IPS-20b (cell line): ENCODE results near the gene RC3H1.
A peak's percentile ranks its signal among the peaks of the same experiment; 100 is the strongest.

Source experiments
- H3K27ac ChIP-seq: one replicate; pipeline ENCODE4 v1.5.1; 2013; ENCODE audit warnings: low read length
- H3K27me3 ChIP-seq: 2 replicates; pipeline ENCODE4 v1.6.1; 2013; ENCODE audit warnings: mild to moderate bottlenecking, low read length, inconsistent platforms; ENCODE audit not compliant: insufficient read depth
- H3K36me3 ChIP-seq: 2 replicates; pipeline ENCODE4 v1.6.1; 2013; ENCODE audit warnings: low read depth, mild to moderate bottlenecking, inconsistent platforms, low read length, moderate library complexity; ENCODE audit not compliant: insufficient read depth
- H3K4me1 ChIP-seq: 2 replicates; pipeline ENCODE4 v1.6.1; 2013; ENCODE audit warnings: mild to moderate bottlenecking, control low read depth, inconsistent platforms, low read length, moderate library complexity; ENCODE audit not compliant: insufficient read depth
- H3K4me3 ChIP-seq: 2 replicates; pipeline ENCODE4 v1.5.1; 2013; ENCODE audit warnings: mild to moderate bottlenecking, low read length, inconsistent platforms
- H3K9ac ChIP-seq: 2 replicates; pipeline ENCODE4 v1.6.1; 2013; ENCODE audit warnings: low read depth, mild to moderate bottlenecking, inconsistent platforms, low read length, moderate library complexity
- H3K9me3 ChIP-seq: 2 replicates; pipeline ENCODE4 v1.6.1; 2013; ENCODE audit warnings: mild to moderate bottlenecking, low read depth, low read length, inconsistent platforms; ENCODE audit not compliant: insufficient read depth

RC3H1 gene

DNA sequence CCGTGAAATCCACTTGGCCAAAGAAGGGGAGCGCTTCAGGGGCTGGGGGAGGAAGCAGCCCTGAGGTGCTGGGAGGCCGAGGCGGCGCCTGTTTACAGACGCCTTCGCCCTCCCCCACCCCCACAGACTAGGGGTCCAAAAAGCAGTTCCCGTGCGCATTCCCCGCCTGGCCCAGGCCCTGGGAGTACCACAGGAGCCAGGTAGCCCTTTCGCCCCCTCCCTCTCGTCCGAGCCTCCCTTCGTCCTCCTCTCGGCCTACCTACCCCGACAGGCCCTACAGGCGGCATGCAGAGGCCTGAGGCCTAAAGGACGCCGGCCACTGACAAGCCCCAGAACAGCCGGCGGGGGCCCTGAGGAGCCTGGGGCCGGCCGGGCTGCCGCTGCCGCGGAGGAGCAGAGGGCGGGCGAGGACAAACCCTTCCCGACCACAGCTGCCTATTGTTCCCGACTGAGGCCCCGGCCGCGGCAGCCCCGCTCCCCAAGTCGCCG, 522 bp downstream of the RC3H1 start:
- peaks cover 10% of the 10 kb centered on the region; the same call in 1 of the 2 replicates for H3K36me3 ChIP-seq
- H3K27me3 ChIP-seq, result no peaks in the 10 kb centered on the region
- H3K27ac ChIP-seq, result peak overlapping the region; percentile 87
- peaks cover 21% of the 10 kb centered on the region for H3K4me1 ChIP-seq
- no peaks in the 10 kb centered on the region for H3K9me3 ChIP-seq
- peak overlapping the region; percentile 85 for H3K9ac ChIP-seq
- peak overlapping the region; percentile 88 for H3K4me3 ChIP-seq

GRCh38 chr1:174018565-174018964, 3.6 kb downstream of the RC3H1 start:
- peaks cover 10% of the 10 kb centered on the region; the same call in 1 of the 2 replicates for H3K36me3 ChIP-seq
- H3K4me1 ChIP-seq, result peaks cover 21% of the 10 kb centered on the region
- no peak overlapping the region for H3K9ac ChIP-seq
- no peak overlapping the region for H3K27ac ChIP-seq
- H3K4me3 ChIP-seq, result no peak overlapping the region
- H3K9me3 ChIP-seq, result no peaks in the 10 kb centered on the region
- H3K27me3 ChIP-seq, result no peaks in the 10 kb centered on the region

GRCh38 chr1:174017231-174017970, 4.8 kb downstream of the RC3H1 start:
- Histone ChIP-seq H3K27me3 (no peaks in the 10 kb centered on the region), H3K27ac (no peak overlapping the region), H3K9me3 (no peaks in the 10 kb centered on the region), H3K4me1 (peaks cover 12% of the 10 kb centered on the region), H3K36me3 (peaks cover 10% of the 10 kb centered on the region; the same call in 1 of the 2 replicates), H3K9ac (no peak overlapping the region), H3K4me3 (no peak overlapping the region)

GRCh38 chr1:174013864-174014418, 8.2 kb downstream of the RC3H1 start:
- H3K9me3 ChIP-seq, result no peaks in the 10 kb centered on the region
- no peak overlapping the region for H3K9ac ChIP-seq
- H3K27ac ChIP-seq, result no peak overlapping the region
- H3K36me3 ChIP-seq, result no peaks in the 10 kb centered on the region; the same call in 1 of the 2 replicates
- no peaks in the 10 kb centered on the region for H3K4me1 ChIP-seq
- no peak overlapping the region for H3K4me3 ChIP-seq
- H3K27me3 ChIP-seq, result no peaks in the 10 kb centered on the region

- Histone ChIP-seq H3K36me3 (no peaks in the 10 kb centered on the region; the same call in 1 of the 2 replicates), H3K9ac (no peak overlapping the region), H3K9me3 (no peaks in the 10 kb centered on the region), H3K4me1 (no peaks in the 10 kb centered on the region), H3K4me3 (no peak overlapping the region), H3K27ac (no peak overlapping the region), H3K27me3 (no peaks in the 10 kb centered on the region)
Observed at GRCh38 chr1:174008979-174009378, 13.2 kb downstream of the RC3H1 start.

DNA sequence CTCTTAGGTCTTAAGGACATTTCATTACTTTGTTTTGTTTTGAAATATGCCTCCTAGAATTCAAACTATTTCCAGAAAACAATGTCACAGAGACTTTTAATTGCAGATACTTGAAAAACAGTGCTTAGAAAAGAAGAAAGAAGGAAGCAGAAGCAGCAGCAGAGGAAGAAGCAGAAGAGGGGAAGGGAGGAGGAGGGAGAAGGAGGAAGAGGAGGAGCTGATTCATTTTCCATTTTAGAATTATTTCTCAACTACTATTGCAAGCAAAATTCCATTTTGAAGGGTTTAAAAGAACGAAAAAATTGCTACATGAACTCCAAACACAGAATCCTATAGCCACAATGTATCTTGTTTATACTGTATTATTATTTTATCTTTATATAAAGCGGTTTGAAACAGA, 13.9 kb downstream of the RC3H1 start:
- H3K27ac ChIP-seq, result no peak overlapping the region
- no peaks in the 10 kb centered on the region for H3K4me1 ChIP-seq
- no peak overlapping the region for H3K4me3 ChIP-seq
- H3K9me3 ChIP-seq, result no peaks in the 10 kb centered on the region
- H3K9ac ChIP-seq, result no peak overlapping the region
- H3K27me3 ChIP-seq, result no peaks in the 10 kb centered on the region
- H3K36me3 ChIP-seq, result no peaks in the 10 kb centered on the region; the same call in 1 of the 2 replicates

- Histone ChIP-seq H3K36me3 (no peaks in the 10 kb centered on the region; the same call in 1 of the 2 replicates), H3K4me1 (no peaks in the 10 kb centered on the region), H3K9ac (no peak overlapping the region), H3K9me3 (no peaks in the 10 kb centered on the region), H3K4me3 (no peak overlapping the region), H3K27me3 (no peaks in the 10 kb centered on the region), H3K27ac (no peak overlapping the region)
Observed at GRCh38 chr1:174007851-174008250, 14.3 kb downstream of the RC3H1 start.

- no peaks in the 10 kb centered on the region for H3K9me3 ChIP-seq
- H3K27me3 ChIP-seq, result no peaks in the 10 kb centered on the region
- no peak overlapping the region for H3K27ac ChIP-seq
- no peak overlapping the region for H3K4me3 ChIP-seq
- peaks cover 7% of the 10 kb centered on the region; the same call in 1 of the 2 replicates for H3K4me1 ChIP-seq
- no peaks in the 10 kb centered on the region for H3K36me3 ChIP-seq
- no peak overlapping the region for H3K9ac ChIP-seq
Observed at GRCh38 chr1:174005032-174005431, 17.1 kb downstream of the RC3H1 start.

GRCh38 chr1:174003867-174004266, 18.3 kb downstream of the RC3H1 start:
- no peaks in the 10 kb centered on the region for H3K36me3 ChIP-seq
- no peaks in the 10 kb centered on the region for H3K27me3 ChIP-seq
- no peak overlapping the region for H3K27ac ChIP-seq

GRCh38 chr1:174001573-174001972, 20.6 kb downstream of the RC3H1 start:
- H3K27me3 ChIP-seq, result no peaks in the 10 kb centered on the region
- H3K4me1 ChIP-seq, result peaks cover 7% of the 10 kb centered on the region; the same call in 1 of the 2 replicates
- no peak overlapping the region for H3K27ac ChIP-seq
- no peaks in the 10 kb centered on the region for H3K9me3 ChIP-seq
- 0 out of 2 replicates have a peak, but pooled peaks cover under 1% of the 10 kb centered on the region for H3K36me3 ChIP-seq
- no peak overlapping the region for H3K4me3 ChIP-seq
- H3K9ac ChIP-seq, result no peak overlapping the region

More at GRCh38 chr1:174003867-174004266, 18.3 kb downstream of the RC3H1 start:
- no peak overlapping the region for H3K9ac ChIP-seq
- H3K4me3 ChIP-seq, result no peak overlapping the region
- H3K4me1 ChIP-seq, result peaks cover 7% of the 10 kb centered on the region; the same call in 1 of the 2 replicates
- H3K9me3 ChIP-seq, result no peaks in the 10 kb centered on the region

DNA sequence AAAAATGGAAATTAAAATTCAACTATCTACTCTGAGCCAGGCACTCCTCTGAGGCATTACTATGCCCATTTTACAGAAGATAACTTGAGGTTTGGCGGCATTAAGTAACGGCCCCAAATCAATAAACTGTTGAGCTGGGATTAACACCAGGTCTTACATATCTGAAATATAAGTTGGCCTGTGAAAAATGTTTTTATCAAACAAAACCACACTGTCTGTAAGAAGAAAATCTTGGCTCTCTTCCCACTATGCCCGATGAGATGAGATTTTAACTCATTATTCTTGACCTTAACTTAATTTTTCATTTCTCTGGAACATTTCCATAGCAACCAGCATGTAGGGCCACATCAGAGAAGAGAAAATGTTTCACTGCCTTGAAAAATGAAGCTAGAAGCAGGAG, 21.8 kb downstream of the RC3H1 start:
- H3K27me3 ChIP-seq, result no peaks in the 10 kb centered on the region
- 0 out of 2 replicates have a peak, but pooled peaks cover 5% of the 10 kb centered on the region for H3K36me3 ChIP-seq
- H3K27ac ChIP-seq, result no peak overlapping the region
- H3K4me3 ChIP-seq, result no peak overlapping the region
- H3K4me1 ChIP-seq, result peaks cover 7% of the 10 kb centered on the region; the same call in 1 of the 2 replicates
- H3K9me3 ChIP-seq, result no peaks in the 10 kb centered on the region
- no peak overlapping the region for H3K9ac ChIP-seq

DNA sequence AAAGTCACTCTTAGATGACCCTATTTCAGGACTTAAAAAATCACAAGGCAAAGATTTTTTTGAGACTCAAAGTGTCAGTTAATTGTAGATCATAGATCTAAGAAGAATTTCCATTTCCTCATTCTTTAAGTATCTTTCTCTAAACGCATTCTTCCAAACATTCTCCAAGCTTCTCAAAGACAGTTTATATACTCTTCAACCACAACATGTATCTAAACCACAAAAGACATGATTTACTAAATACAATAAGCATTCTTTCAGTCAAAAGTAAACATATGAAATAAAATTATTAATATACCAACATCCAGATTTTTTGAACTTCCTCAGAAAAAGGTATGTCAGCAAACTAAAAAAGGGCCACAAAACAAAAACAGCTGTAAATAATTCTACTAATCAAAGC, 24.4 kb downstream of the RC3H1 start:
- Histone ChIP-seq H3K9ac (no peak overlapping the region), H3K4me1 (peaks cover 7% of the 10 kb centered on the region; the same call in 1 of the 2 replicates), H3K27ac (no peak overlapping the region), H3K9me3 (no peaks in the 10 kb centered on the region), H3K4me3 (no peak overlapping the region), H3K36me3 (peaks cover 14% of the 10 kb centered on the region), H3K27me3 (no peaks in the 10 kb centered on the region)
